Tibial nerve (tissue), 4 donors: Measurements from ENCODE around the gene DKK3. TPM values are rescaled to one million over a fixed set of nuclear protein-coding genes. Genes with fewer than 3 reads are reported as not detected.

Source experiments
- DNase-seq, 2 donors: peaks; one replicate each; pipeline ENCODE4 v3.0.0-alpha.2; 2019; ENCODE audit warnings: low spot score in 2 of 2
- H3K27ac ChIP-seq, 4 donors: fragments of 200-600 bp; sonication (generic) in 3 of 4; one replicate each; pipeline ENCODE4 v1.5.1; 2017 to 2019; ENCODE audit warnings: mild to moderate bottlenecking in 1 of 4
- H3K27me3 ChIP-seq, 2 donors: fragments of 200-600 bp; sonication (generic) in 1 of 2; one replicate each; pipeline versions ENCODE4 v1.5.1 to v1.6.0; 2017 to 2019
- H3K36me3 ChIP-seq, 3 donors: fragments of 200-600 bp; sonication (generic); one replicate each; pipeline ENCODE4 v1.5.1; 2018 to 2019
- H3K4me1 ChIP-seq, 4 donors: fragments of 200-600 bp; sonication (generic) in 3 of 4; one replicate each; pipeline ENCODE4 v1.5.1; 2017 to 2019
- H3K4me3 ChIP-seq, 4 donors: fragments of 200-600 bp; sonication (generic) in 3 of 4; one replicate each; pipeline ENCODE4 v1.5.1; 2017 to 2019; ENCODE audit warnings: mild to moderate bottlenecking in 1 of 4, moderate library complexity in 1 of 4
- H3K9me3 ChIP-seq, 4 donors: fragments of 200-600 bp; sonication (generic) in 3 of 4; one replicate each; pipeline ENCODE4 v1.5.1; 2017 to 2019
- EP300 ChIP-seq, 2 donors: sonication (generic); formaldehyde crosslinking; IDR thresholded peaks; one replicate each; pipeline ENCODE4 v1.6.1; 2017; ENCODE audit warnings: antibody characterized with exemption in 2 of 2, mild to moderate bottlenecking in 1 of 2
- POLR2A ChIP-seq, 2 donors: fragments of 450-650 bp; IDR thresholded peaks; one replicate each; pipeline ENCODE4 v1.6.1; 2017; ENCODE audit warnings: antibody characterized with exemption in 2 of 2, mild to moderate bottlenecking in 2 of 2, moderate library complexity in 2 of 2
- WGBS, 2 donors: methylation state at CpG; one replicate each; pipeline ENCODE4 v1.1.5; 2018; 5-methylcytosine and 5-hydroxymethylcytosine counted together
- total RNA-seq, 4 donors: library from RNA; depleted of rRNA; stranded (reverse); fragments of >200 nt; gene quantifications; one replicate each; pipeline ENCODE4 v1.1.0, GENCODE V29; 2016
- TF ChIP-seq, protein P1 (sequence below), 5 experiments: fragments of 200-600 bp in 3 of 5; fragments of 450-650 bp in 2 of 5; sonication (generic) in 3 of 5; IDR thresholded peaks; one replicate each; pipeline ENCODE4 v1.5.1; 2016 to 2019; ENCODE audit warnings: antibody characterized with exemption in 5 of 5, mild to moderate bottlenecking in 3 of 5, moderate library complexity in 2 of 5

The DKK3 gene
- total RNA-seq, 4 donors from 2014 or later: 192 to 446 (median 254) TPM

DNA sequence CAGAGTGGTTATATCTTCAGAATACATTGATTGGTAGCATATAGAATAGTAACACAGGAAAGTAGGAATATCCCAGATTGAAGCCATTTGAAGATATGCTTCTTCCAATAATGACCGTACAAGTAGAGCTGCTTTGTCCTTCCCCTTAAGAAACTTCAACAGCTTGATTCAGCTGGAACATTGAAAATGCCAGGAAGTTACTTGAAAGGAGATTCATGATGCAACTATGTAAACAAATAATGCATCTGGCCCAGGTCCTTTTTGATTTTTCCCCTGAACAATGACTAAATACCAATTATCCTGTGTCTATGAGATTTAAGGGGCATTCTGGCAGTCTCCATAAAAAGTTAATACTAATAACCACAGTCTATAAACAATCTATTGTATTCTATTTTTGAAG, 3.0 kb downstream of the DKK3 start:
- WGBS, 2 donors: 35 to 58% methylated on average over 1 of the region's 1 CpG
- H3K36me3 ChIP-seq: peaks cover 0 to 22% (median 0%) of the 10 kb centered on the region in 3 donors
- peaks cover 0 to 49% (median 20%) of the 10 kb centered on the region in 4 donors for H3K4me1 ChIP-seq
- H3K4me3 ChIP-seq: no peak overlapping the region
- no peak for DNase-seq
- TF ChIP-seq, protein P1, sequence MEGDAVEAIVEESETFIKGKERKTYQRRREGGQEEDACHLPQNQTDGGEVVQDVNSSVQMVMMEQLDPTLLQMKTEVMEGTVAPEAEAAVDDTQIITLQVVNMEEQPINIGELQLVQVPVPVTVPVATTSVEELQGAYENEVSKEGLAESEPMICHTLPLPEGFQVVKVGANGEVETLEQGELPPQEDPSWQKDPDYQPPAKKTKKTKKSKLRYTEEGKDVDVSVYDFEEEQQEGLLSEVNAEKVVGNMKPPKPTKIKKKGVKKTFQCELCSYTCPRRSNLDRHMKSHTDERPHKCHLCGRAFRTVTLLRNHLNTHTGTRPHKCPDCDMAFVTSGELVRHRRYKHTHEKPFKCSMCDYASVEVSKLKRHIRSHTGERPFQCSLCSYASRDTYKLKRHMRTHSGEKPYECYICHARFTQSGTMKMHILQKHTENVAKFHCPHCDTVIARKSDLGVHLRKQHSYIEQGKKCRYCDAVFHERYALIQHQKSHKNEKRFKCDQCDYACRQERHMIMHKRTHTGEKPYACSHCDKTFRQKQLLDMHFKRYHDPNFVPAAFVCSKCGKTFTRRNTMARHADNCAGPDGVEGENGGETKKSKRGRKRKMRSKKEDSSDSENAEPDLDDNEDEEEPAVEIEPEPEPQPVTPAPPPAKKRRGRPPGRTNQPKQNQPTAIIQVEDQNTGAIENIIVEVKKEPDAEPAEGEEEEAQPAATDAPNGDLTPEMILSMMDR (IDR thresholded peaks at IDR 0.05): no peak
- peak in 1 of 2 donors; percentile 30 for TF ChIP-seq EP300 (IDR thresholded peaks at IDR 0.05)
- no peak for TF ChIP-seq POLR2A (IDR thresholded peaks at IDR 0.05)
- H3K27ac ChIP-seq: peak overlapping the region in 3 of 4 donors; percentile 31 to 92 (median 89)
- no peaks in the 10 kb centered on the region for H3K27me3 ChIP-seq
- no peaks in the 10 kb centered on the region for H3K9me3 ChIP-seq

DNA sequence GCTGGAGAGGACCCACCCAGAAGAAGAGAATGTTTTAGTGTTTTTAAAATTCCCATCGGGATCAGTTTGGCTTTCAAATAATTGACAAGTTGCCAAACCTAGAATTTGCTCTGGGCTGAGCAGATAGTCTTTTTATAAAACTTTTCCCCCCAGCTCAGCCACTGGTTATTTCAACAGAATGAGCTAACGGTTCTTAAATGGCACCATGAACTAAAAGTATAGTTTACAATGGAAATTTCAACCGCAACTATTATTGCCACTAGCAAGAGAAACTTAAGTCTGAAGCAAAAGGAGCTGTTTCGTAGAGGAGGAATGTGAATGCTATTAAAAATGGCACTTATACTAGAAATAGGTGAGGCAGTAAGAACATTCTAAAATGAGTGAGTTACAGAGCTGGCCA, 3.4 kb downstream of the DKK3 start:
- Histone ChIP-seq H3K4me1 (peaks cover 0 to 49% (median 20%) of the 10 kb centered on the region in 4 donors), H3K27ac (peak overlapping the region in 3 of 4 donors; percentile 31 to 92 (median 89)), H3K4me3 (no peak overlapping the region), H3K27me3 (no peaks in the 10 kb centered on the region), H3K36me3 (peaks cover 0 to 26% (median 0%) of the 10 kb centered on the region in 3 donors), H3K9me3 (no peaks in the 10 kb centered on the region)
- no peak for TF ChIP-seq EP300 (IDR thresholded peaks at IDR 0.05)
- no peak for TF ChIP-seq POLR2A (IDR thresholded peaks at IDR 0.05)
- TF ChIP-seq, protein P1 (IDR thresholded peaks at IDR 0.05): no peak
- WGBS, 2 donors: 40 to 44% methylated on average over 4 of the region's 4 CpGs
- DNase-seq: no peak

DNA sequence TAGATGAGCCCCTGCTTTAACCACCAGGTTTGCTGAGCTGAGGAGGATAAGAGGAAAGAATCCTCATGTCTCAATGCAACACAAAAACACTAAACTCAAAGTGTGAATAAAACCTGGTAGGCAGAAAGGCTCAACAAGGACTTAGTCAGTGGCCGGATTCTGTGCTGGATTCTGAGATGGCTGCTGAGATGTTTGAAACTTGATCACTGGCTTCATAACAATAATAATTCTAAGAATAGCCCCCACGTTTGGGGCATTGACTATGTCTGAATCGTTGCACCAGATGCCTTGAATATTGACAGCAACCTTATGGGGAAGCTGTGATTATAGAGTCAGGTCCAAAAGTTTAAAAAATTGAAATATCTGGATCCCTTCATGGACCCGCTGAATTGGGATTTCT, 4.6 kb downstream of the DKK3 start:
- no peak overlapping the region for H3K4me3 ChIP-seq
- H3K27ac ChIP-seq: peak overlapping the region in 2 of 4 donors; percentile 89 to 92
- no peaks in the 10 kb centered on the region for H3K9me3 ChIP-seq
- no peaks in the 10 kb centered on the region for H3K27me3 ChIP-seq
- H3K4me1 ChIP-seq: peaks cover 0 to 42% (median 20%) of the 10 kb centered on the region in 4 donors
- TF ChIP-seq, protein P1 (IDR thresholded peaks at IDR 0.05): no peak
- TF ChIP-seq EP300 (IDR thresholded peaks at IDR 0.05) (no peak), POLR2A (IDR thresholded peaks at IDR 0.05) (no peak)
- no peak for DNase-seq
- peaks cover 0 to 27% (median 0%) of the 10 kb centered on the region in 3 donors for H3K36me3 ChIP-seq
- 71 to 73% methylated on average over 4 of the region's 4 CpGs for WGBS, 2 donors

GRCh38 chr11:12003336-12003735, 5.1 kb downstream of the DKK3 start:
- Histone ChIP-seq H3K27ac (peak overlapping the region in 1 of 4 donors; percentile 36), H3K4me3 (no peak overlapping the region), H3K27me3 (no peaks in the 10 kb centered on the region), H3K36me3 (peaks cover 0 to 30% (median 0%) of the 10 kb centered on the region in 3 donors), H3K9me3 (no peaks in the 10 kb centered on the region), H3K4me1 (peaks cover 0 to 42% (median 20%) of the 10 kb centered on the region in 4 donors)
- TF ChIP-seq EP300 (IDR thresholded peaks at IDR 0.05) (no peak), POLR2A (IDR thresholded peaks at IDR 0.05) (no peak)
- TF ChIP-seq, protein P1 (IDR thresholded peaks at IDR 0.05): no peak
- no peak for DNase-seq
- WGBS, 2 donors: 92 to 100% methylated on average over 2 of the region's 2 CpGs

GRCh38 chr11:12001186-12001585, 7.2 kb downstream of the DKK3 start:
- Histone ChIP-seq H3K9me3 (no peaks in the 10 kb centered on the region), H3K27ac (no peak overlapping the region), H3K27me3 (no peaks in the 10 kb centered on the region), H3K4me3 (no peak overlapping the region), H3K4me1 (peaks cover 0 to 26% (median 11%) of the 10 kb centered on the region in 4 donors), H3K36me3 (peaks cover 0 to 51% (median 0%) of the 10 kb centered on the region in 3 donors)
- TF ChIP-seq EP300 (IDR thresholded peaks at IDR 0.05) (no peak), POLR2A (IDR thresholded peaks at IDR 0.05) (no peak)
- TF ChIP-seq, protein P1 (IDR thresholded peaks at IDR 0.05): no peak
- DNase-seq: no peak
- 46 to 63% methylated on average over 7 of the region's 7 CpGs for WGBS, 2 donors
